SU-DHL-6 (cell line): Measurements from ENCODE around the gene SCCPDH.
"Not testable (repeated sequence)": the region's sequence is repeated elsewhere in the genome, so short reads cannot be mapped to it uniquely, and the experiment has no call there.

ENCODE experiments used
- H2AFZ ChIP-seq: fragments of 200-600 bp; sonication (generic); 2 replicates; pipeline ENCODE4 v1.6.1; 2014; ENCODE audit warnings: low read depth, mild to moderate bottlenecking, moderate library complexity, mixed read lengths, antibody characterized with exemption, low read length; ENCODE audit not compliant: severe bottlenecking
- H3F3A ChIP-seq: fragments of 200-600 bp; shearing (Covaris generic); 2 replicates; pipeline ENCODE4 v1.6.0; 2016; ENCODE audit warnings: antibody characterized with exemption, mild to moderate bottlenecking; ENCODE audit not compliant: insufficient read depth
- H3K27ac ChIP-seq: fragments of 200-600 bp; sonication (generic); 2 replicates; pipeline ENCODE4 v1.5.1; 2016; ENCODE audit warnings: low read depth, mild to moderate bottlenecking, low read length, moderate library complexity, mixed read lengths
- H3K27me3 ChIP-seq: fragments of 200-600 bp; sonication (generic), shearing (Covaris generic); 2 replicates; pipeline ENCODE4 v1.6.0; 2014; ENCODE audit warnings: mild to moderate bottlenecking, low read length
- H3K36me3 ChIP-seq: fragments of 200-600 bp; sonication (generic); 2 replicates; pipeline ENCODE4 v1.6.1; 2014; ENCODE audit warnings: mild to moderate bottlenecking, low read length, mixed read lengths
- H3K4me2 ChIP-seq: fragments of 300-600, 200-600 bp; shearing (Covaris generic), sonication (generic); 2 replicates; pipeline ENCODE4 v1.6.0; 2014; ENCODE audit warnings: low read length, low read depth, mild to moderate bottlenecking; ENCODE audit not compliant: poor library complexity, severe bottlenecking
- H3K4me3 ChIP-seq: fragments of 200-600 bp; sonication (generic); 2 replicates; pipeline ENCODE4 v1.5.1; 2014; ENCODE audit warnings: antibody characterized with exemption, low read length, mild to moderate bottlenecking, mixed read lengths; ENCODE audit not compliant: insufficient read depth, poor library complexity, severe bottlenecking
- H3K79me2 ChIP-seq: fragments of 200-600 bp; sonication (generic); 2 replicates; pipeline ENCODE4 v1.6.1; 2014; ENCODE audit warnings: mild to moderate bottlenecking, low read length, moderate library complexity; ENCODE audit not compliant: insufficient read depth
- H3K9ac ChIP-seq: fragments of 200-600 bp; sonication (generic); 2 replicates; pipeline ENCODE4 v1.7.0; 2014; ENCODE audit warnings: mild to moderate bottlenecking, low read length
- H3K9me2 ChIP-seq: fragments of 200-600 bp; sonication (generic); replicated peaks from 2 replicates; pipeline ENCODE4 v1.6.1; 2014; ENCODE audit warnings: low read length; ENCODE audit not compliant: insufficient read depth
- H3K9me3 ChIP-seq: fragments of 200-600 bp; sonication (generic); 2 replicates; pipeline ENCODE4 v1.6.1; 2014; ENCODE audit warnings: low read length, mixed read lengths; ENCODE audit not compliant: insufficient read depth
- H4K20me1 ChIP-seq: fragments of 200-600 bp; sonication (generic); 2 replicates; pipeline ENCODE4 v1.6.1; 2014; ENCODE audit warnings: low read depth, mild to moderate bottlenecking, antibody characterized with exemption, low read length, moderate library complexity, mixed read lengths
- EZH2phosphoT487 ChIP-seq: fragments of 200-600 bp; sonication (generic), shearing (Covaris generic); conservative IDR thresholded peaks from 2 replicates; pipeline ENCODE4 v1.6.1; 2018; ENCODE audit warnings: mild to moderate bottlenecking, antibody characterized with exemption, low read length, moderate library complexity, mixed read lengths
- TF ChIP-seq, protein P1 (sequence below): fragments of 200-600 bp; sonication (generic); IDR thresholded peaks from one replicate; pipeline ENCODE4 v1.5.1; 2017; ENCODE audit warnings: antibody characterized with exemption, mild to moderate bottlenecking, low read length, moderate library complexity; ENCODE audit not compliant: insufficient read depth, poor library complexity, severe bottlenecking

Gene SCCPDH

DNA sequence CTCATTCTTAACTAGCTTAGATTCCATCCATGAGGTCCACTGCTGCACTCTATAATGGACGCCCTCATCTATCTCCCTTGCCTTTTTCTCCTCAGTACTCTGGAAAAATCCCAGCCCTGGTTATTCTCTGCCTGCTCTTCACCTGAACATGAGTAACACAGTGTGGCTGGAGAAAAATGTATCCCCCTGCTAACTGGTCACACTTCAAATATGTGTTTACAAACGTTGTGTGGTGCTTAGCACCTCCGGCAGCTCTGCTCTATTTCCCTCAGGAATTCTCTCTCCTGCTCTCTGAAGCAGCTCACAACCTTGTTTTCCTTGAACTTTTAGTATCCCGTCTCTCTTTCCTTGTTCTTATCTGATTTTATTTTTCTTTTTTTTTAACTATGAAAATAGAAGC is 4.1 kb downstream of the SCCPDH start:
- H3K79me2 ChIP-seq: no peaks in the 10 kb centered on the region
- no peaks in the 10 kb centered on the region for H3K9me2 ChIP-seq
- H3K27me3 ChIP-seq: no peaks in the 10 kb centered on the region
- no peak overlapping the region for H3K9ac ChIP-seq
- H3K4me3 ChIP-seq: no peak overlapping the region
- peaks cover 3% of the 10 kb centered on the region; the same call in 1 of the 2 replicates for H3F3A ChIP-seq
- H3K36me3 ChIP-seq: 0 out of 2 replicates have a peak, but pooled peaks cover 3% of the 10 kb centered on the region
- H4K20me1 ChIP-seq: no peaks in the 10 kb centered on the region
- no peak overlapping the region for H3K27ac ChIP-seq
- no peak overlapping the region for H3K4me2 ChIP-seq
- H3K9me3 ChIP-seq: 0 out of 2 replicates have a peak, but pooled peaks cover 3% of the 10 kb centered on the region
- no peak overlapping the region for H2AFZ ChIP-seq
- TF ChIP-seq, protein P1, sequence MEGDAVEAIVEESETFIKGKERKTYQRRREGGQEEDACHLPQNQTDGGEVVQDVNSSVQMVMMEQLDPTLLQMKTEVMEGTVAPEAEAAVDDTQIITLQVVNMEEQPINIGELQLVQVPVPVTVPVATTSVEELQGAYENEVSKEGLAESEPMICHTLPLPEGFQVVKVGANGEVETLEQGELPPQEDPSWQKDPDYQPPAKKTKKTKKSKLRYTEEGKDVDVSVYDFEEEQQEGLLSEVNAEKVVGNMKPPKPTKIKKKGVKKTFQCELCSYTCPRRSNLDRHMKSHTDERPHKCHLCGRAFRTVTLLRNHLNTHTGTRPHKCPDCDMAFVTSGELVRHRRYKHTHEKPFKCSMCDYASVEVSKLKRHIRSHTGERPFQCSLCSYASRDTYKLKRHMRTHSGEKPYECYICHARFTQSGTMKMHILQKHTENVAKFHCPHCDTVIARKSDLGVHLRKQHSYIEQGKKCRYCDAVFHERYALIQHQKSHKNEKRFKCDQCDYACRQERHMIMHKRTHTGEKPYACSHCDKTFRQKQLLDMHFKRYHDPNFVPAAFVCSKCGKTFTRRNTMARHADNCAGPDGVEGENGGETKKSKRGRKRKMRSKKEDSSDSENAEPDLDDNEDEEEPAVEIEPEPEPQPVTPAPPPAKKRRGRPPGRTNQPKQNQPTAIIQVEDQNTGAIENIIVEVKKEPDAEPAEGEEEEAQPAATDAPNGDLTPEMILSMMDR: no peak
- no peak for TF ChIP-seq EZH2phosphoT487

DNA sequence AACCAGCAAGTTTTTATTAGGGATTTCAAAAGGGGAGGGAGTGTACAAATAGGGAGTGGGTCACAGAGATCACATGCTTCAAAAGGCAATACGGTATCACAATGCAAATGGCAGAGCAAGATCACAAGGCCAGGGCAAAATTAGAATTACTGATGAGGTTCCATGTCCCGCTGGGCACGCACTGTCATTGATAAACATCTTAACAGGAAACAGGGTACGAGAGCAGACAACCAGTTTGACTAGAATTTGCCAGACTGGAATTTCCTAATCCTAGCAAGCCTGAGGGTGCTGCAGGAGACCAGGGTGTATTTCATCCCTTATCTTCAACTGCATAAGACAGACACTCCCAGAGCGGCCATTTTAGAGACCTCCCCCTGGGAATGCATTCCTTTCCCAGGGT is 4.8 kb downstream of the SCCPDH start:
- not testable (repeated sequence) for H3K9me2 ChIP-seq, H3K4me3 ChIP-seq, H3K9me3 ChIP-seq, H4K20me1 ChIP-seq, H3K36me3 ChIP-seq, H3F3A ChIP-seq, H3K27me3 ChIP-seq, H3K27ac ChIP-seq, H3K9ac ChIP-seq, H2AFZ ChIP-seq, H3K4me2 ChIP-seq, H3K79me2 ChIP-seq

DNA sequence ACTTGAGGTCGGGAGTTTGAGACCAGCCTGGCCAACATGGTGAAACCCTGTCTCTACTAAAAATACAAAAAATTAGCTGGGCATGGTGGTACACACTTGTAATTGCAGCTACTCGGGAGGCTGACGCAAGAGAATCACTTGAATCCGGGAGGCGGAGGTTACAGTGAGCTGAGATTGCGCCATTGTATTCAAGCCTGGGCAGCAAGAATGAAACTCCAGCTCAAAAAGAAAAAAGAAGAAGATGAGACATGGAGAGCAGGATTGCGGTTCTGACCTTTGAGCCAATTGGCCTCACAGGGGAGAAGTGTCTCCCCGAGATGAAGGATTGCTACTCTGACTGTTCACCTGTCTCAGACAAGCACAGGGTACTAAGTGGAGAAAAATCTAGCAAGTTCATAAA is 6.6 kb downstream of the SCCPDH start:
- H3K4me2 ChIP-seq: no peak overlapping the region
- no peaks in the 10 kb centered on the region for H3F3A ChIP-seq
- H3K27ac ChIP-seq: no peak overlapping the region
- no peaks in the 10 kb centered on the region for H4K20me1 ChIP-seq
- 0 out of 2 replicates have a peak, but pooled peaks cover 3% of the 10 kb centered on the region for H3K36me3 ChIP-seq
- no peaks in the 10 kb centered on the region for H3K79me2 ChIP-seq
- TF ChIP-seq, protein P1: no peak
- TF ChIP-seq EZH2phosphoT487: no peak
- H3K4me3 ChIP-seq: no peak overlapping the region
- no peak overlapping the region for H2AFZ ChIP-seq
- no peaks in the 10 kb centered on the region for H3K9me2 ChIP-seq
- 0 out of 2 replicates have a peak, but pooled peaks cover 3% of the 10 kb centered on the region for H3K9me3 ChIP-seq
- no peak overlapping the region for H3K9ac ChIP-seq
- no peaks in the 10 kb centered on the region for H3K27me3 ChIP-seq

DNA sequence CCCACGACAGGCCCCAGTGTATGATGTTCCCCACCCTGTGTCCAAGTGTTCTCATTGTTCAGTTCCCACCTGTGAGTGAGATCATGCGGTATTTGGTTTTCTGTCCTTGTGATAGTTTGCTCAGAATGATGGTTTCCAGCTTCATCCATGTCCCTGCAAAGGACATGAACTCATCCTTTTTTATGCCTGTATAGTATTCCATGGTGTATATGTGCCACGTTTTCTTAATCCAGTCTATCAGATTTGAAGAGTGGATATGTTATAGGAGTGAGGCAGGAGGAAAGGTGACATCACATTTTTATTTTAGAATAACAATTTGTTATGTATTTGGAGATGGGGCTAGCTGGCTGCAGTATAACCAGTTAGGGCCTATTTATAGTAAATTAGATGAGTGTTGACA is 7.7 kb downstream of the SCCPDH start:
- H3F3A ChIP-seq, H3K4me3 ChIP-seq, H3K27ac ChIP-seq, H3K4me2 ChIP-seq, H3K36me3 ChIP-seq, H3K9me2 ChIP-seq, H3K9ac ChIP-seq, H3K27me3 ChIP-seq, H3K79me2 ChIP-seq, H2AFZ ChIP-seq, H4K20me1 ChIP-seq, H3K9me3 ChIP-seq: not testable (repeated sequence)
